IMR-90 (cell line): ENCODE results near the gene TPX2. TPM values are rescaled to one million over a fixed set of nuclear protein-coding genes. Genes with fewer than 3 reads are reported as not detected.

ENCODE experiments used
- ATAC-seq: fragments of 200-7000 bp; cut with Tn5 transposase; 2 replicates; pipeline ENCODE4 v1.9.1; 2020; ENCODE audit warnings: low read depth, mild to moderate bottlenecking, moderate library complexity
- BruUV-seq: library from RNA; stranded (reverse); fragments of 400-500 nt; replicated peaks from 2 replicates; lab custom pipeline; 2021; lab: Mats Ljungman, UMichigan
- CTCF ChIA-PET: fragments of 300-600 bp; formaldehyde crosslinking; extraction: SDS; loops from one replicate; lab custom pipeline; 2021; ENCODE audit warnings: antibody characterized with exemption; lab: Yijun Ruan, JAX
- POLR2A ChIA-PET: fragments of 300-600 bp; sonication (Branson Sonifier 250); formaldehyde crosslinking; loops from one replicate; lab custom pipeline; 2022; ENCODE audit warnings: antibody characterized with exemption; ENCODE audit not compliant: unreplicated experiment; lab: Charles Lee
- DNase-seq: peaks from one replicate; pipeline ENCODE4 v3.0.0; 2013
- H2AFZ ChIP-seq: replicated peaks from 2 replicates; pipeline ENCODE3; 2013; ENCODE audit warnings: low read length, mild to moderate bottlenecking; ENCODE audit not compliant: poor library complexity
- H2AK5ac ChIP-seq: 2 replicates; pipeline ENCODE4 v1.6.1; 2013; ENCODE audit warnings: low read depth, low read length, inconsistent platforms
- H2AK9ac ChIP-seq: replicated peaks from 2 replicates; pipeline ENCODE3; 2013; ENCODE audit warnings: mild to moderate bottlenecking, low read depth, low read length, moderate library complexity; ENCODE audit not compliant: poor library complexity
- H2BK120ac ChIP-seq: 2 replicates; pipeline ENCODE4 v1.6.1; 2013; ENCODE audit warnings: low read depth, low read length, inconsistent platforms
- H2BK15ac ChIP-seq: 3 replicates; pipeline ENCODE4 v1.6.1; 2013; ENCODE audit warnings: low read depth, low read length, inconsistent platforms
- H2BK20ac ChIP-seq: 2 replicates; pipeline ENCODE4 v1.6.1; 2013; ENCODE audit warnings: low read depth, mild to moderate bottlenecking, inconsistent platforms, low read length, moderate library complexity
- H2BK5ac ChIP-seq: 2 replicates; pipeline ENCODE4 v1.6.1; 2013; ENCODE audit warnings: mild to moderate bottlenecking, low read depth, low read length, inconsistent platforms; ENCODE audit not compliant: poor library complexity, severe bottlenecking
- H3K14ac ChIP-seq: replicated peaks from 2 replicates; pipeline ENCODE4 v1.6.1; 2013; ENCODE audit warnings: low read depth, low read length, inconsistent platforms
- H3K18ac ChIP-seq: 2 replicates; pipeline ENCODE4 v1.6.1; 2013; ENCODE audit warnings: low read depth, low read length, control low read depth
- H3K23ac ChIP-seq: 2 replicates; pipeline ENCODE4 v1.6.1; 2013; ENCODE audit warnings: low read depth, low read length, inconsistent platforms
- H3K27ac ChIP-seq: 2 replicates; pipeline ENCODE4 v1.5.1; 2013; ENCODE audit warnings: mild to moderate bottlenecking, control low read depth, low read length; ENCODE audit not compliant: insufficient read depth
- H3K27me3 ChIP-seq: 2 replicates; pipeline ENCODE4 v1.6.1; 2013; ENCODE audit warnings: low read length; ENCODE audit not compliant: control insufficient read depth, insufficient read depth
- H3K36me3 ChIP-seq: 2 replicates; pipeline ENCODE4 v1.6.1; 2013; ENCODE audit warnings: low read length, mixed read lengths; ENCODE audit not compliant: control insufficient read depth, insufficient read depth
- H3K4ac ChIP-seq: 2 replicates; pipeline ENCODE4 v1.6.1; 2013; ENCODE audit warnings: low read depth, low read length, inconsistent platforms
- H3K4me1 ChIP-seq: 2 replicates; pipeline ENCODE4 v1.6.1; 2013; ENCODE audit warnings: low read length, mixed read lengths; ENCODE audit not compliant: control insufficient read depth, insufficient read depth
- H3K4me2 ChIP-seq: 2 replicates; pipeline ENCODE4 v1.6.1; 2013; ENCODE audit warnings: low read depth, mild to moderate bottlenecking, control low read depth, low read length, moderate library complexity
- H3K4me3 ChIP-seq: 2 replicates; pipeline ENCODE4 v1.5.1; 2013; ENCODE audit warnings: low read depth, mild to moderate bottlenecking, control low read depth, low read length, moderate library complexity; ENCODE audit not compliant: insufficient read depth
- H3K56ac ChIP-seq: 2 replicates; pipeline ENCODE4 v1.6.1; 2013; ENCODE audit warnings: low read length, inconsistent platforms; ENCODE audit not compliant: insufficient read depth; ENCODE audit errors: extremely low read depth
- H3K79me1 ChIP-seq, 2 experiments: 2 replicates each; pipeline ENCODE4 v1.6.1; 2013; ENCODE audit warnings: low read length in 2 of 2, inconsistent platforms in 1 of 2, low read depth in 1 of 2
- H3K9ac ChIP-seq: 2 replicates; pipeline ENCODE4 v1.6.1; 2013; ENCODE audit warnings: low read depth, low read length, control low read depth
- H3K9me1 ChIP-seq: 2 replicates; pipeline ENCODE4 v1.6.1; 2013; ENCODE audit warnings: low read length, inconsistent platforms; ENCODE audit not compliant: insufficient read depth
- H3K9me3 ChIP-seq: 2 replicates; pipeline ENCODE4 v1.6.1; 2013; ENCODE audit warnings: low read length; ENCODE audit not compliant: control insufficient read depth, insufficient read depth
- H4K20me1 ChIP-seq: 2 replicates; pipeline ENCODE4 v1.6.1; 2013; ENCODE audit warnings: low read length, inconsistent platforms; ENCODE audit not compliant: insufficient read depth
- H4K5ac ChIP-seq: 2 replicates; pipeline ENCODE4 v1.6.1; 2013; ENCODE audit warnings: mild to moderate bottlenecking, low read depth, low read length, control low read depth
- H4K8ac ChIP-seq, 2 experiments: 2 replicates each; pipeline ENCODE4 v1.6.1; 2013; ENCODE audit warnings: low read depth in 2 of 2, low read length in 2 of 2, control low read depth in 1 of 2, inconsistent platforms in 1 of 2
- H4K91ac ChIP-seq: 2 replicates; pipeline ENCODE4 v1.6.1; 2013; ENCODE audit warnings: low read depth, low read length, inconsistent platforms; ENCODE audit not compliant: insufficient read depth
- CEBPB ChIP-seq: IDR thresholded peaks from 2 replicates; pipeline ENCODE4 v1.6.1; 2012; ENCODE audit warnings: low read depth, low read length, improper control_type of control experiment
- MAFK ChIP-seq: IDR thresholded peaks from 2 replicates; pipeline ENCODE4 v1.6.1; 2012; ENCODE audit warnings: low read depth, low read length, improper control_type of control experiment
- MAZ ChIP-seq: IDR thresholded peaks from 2 replicates; pipeline ENCODE4 v1.6.1; 2012; ENCODE audit warnings: low read depth, mild to moderate bottlenecking, low read length, improper control_type of control experiment, moderate library complexity, borderline replicate concordance
- whole genome bisulfite sequencing, 2 experiments: methylation state at CpG; one replicate each; pipeline versions ENCODE4 v1.1.5 to v1.1.7; 2013; ENCODE audit warnings: missing lambda C conversion rate in 2 of 2; ENCODE audit not compliant: insufficient read length in 1 of 2; ENCODE audit errors: extremely low coverage in 2 of 2; 5-methylcytosine and 5-hydroxymethylcytosine counted together
- dilution Hi-C: fragments of 300-500 bp; cut with HindIII; formaldehyde crosslinking; loops from one replicate; pipeline ENCODE4 v1.14.3; 2018; ENCODE audit warnings: low sequenced_read_pairs; ENCODE audit not compliant: unreplicated experiment
- in situ Hi-C: fragments of 300-500 bp; cut with MboI; formaldehyde crosslinking; loops from 3 replicates; pipeline ENCODE4 v1.14.3; 2019; ENCODE audit warnings: low sequenced_read_pairs, inconsistent platforms, mixed read lengths
- intact Hi-C: fragments of 100-400 bp; cut with micrococcal nuclease; formaldehyde crosslinking; loops from 2 replicates; pipeline ENCODE4 v1.10.0; 2022
- polyA plus RNA-seq, 3 experiments: library from polyadenylated mRNA; depleted of rRNA; stranded (reverse); fragments of >200 nt; gene quantifications; 2 replicates each; pipeline ENCODE4 v1.2.3, GENCODE V29; 2012; ENCODE audit warnings: low replicate concordance in 1 of 3
- total RNA-seq: library from RNA; depleted of rRNA; stranded (reverse); fragments of >200 nt; gene quantifications from 2 replicates; pipeline ENCODE4 v1.2.3, GENCODE V29; 2012

The TPX2 gene
- total and polyA plus RNA-seq, 2 of the 4 experiments (the other 2 are of a cell fraction), result 28.5 to 72.2 TPM

GRCh38 chr20:31801508-31801907 is 62.4 kb downstream of the TPX2 start:
- Histone ChIP-seq H2BK15ac (no peak overlapping the region), H3K9ac (no peak overlapping the region), H2AFZ (no peak overlapping the region), H3K4me1 (no peaks in the 10 kb centered on the region), H2BK20ac (no peak overlapping the region), H3K18ac (no peak overlapping the region), H3K79me1 (peaks cover 9 to 17% of the 10 kb centered on the region in 2 experiments), H4K91ac (no peak overlapping the region), H3K4me3 (no peak overlapping the region), H4K5ac (no peak overlapping the region), H4K8ac (no peak overlapping the region), H3K27ac (no peak overlapping the region), H2AK5ac (no peak overlapping the region), H2BK5ac (no peak overlapping the region), H3K4me2 (no peak overlapping the region), H3K27me3 (no peaks in the 10 kb centered on the region), H2AK9ac (no peak overlapping the region), H3K36me3 (peaks cover 6% of the 10 kb centered on the region), H3K56ac (no peak overlapping the region), H3K14ac (no peak overlapping the region), H3K9me3 (no peaks in the 10 kb centered on the region), H2BK120ac (no peak overlapping the region), H3K4ac (no peak overlapping the region), H3K23ac (no peak overlapping the region), H3K9me1 (no peaks in the 10 kb centered on the region; the same call in 1 of the 2 replicates), H4K20me1 (no peaks in the 10 kb centered on the region)
- in situ Hi-C loops, result no loop called here
- dilution Hi-C loops, result no loop called here
- no TSS peak for BruUV-seq
- ATAC-seq (no peak), DNase-seq (no peak)
- intact Hi-C loops, result no loop called here
- ChIA-PET POLR2A (no interaction called here), CTCF (no interaction called here)
- 100% methylated on average over 3 of the region's 7 CpGs; no CpG with 5 or more reads in 1 of the 2 experiments for WGBS, 2 experiments
- TF ChIP-seq CEBPB (no peak), MAZ (no peak), MAFK (no peak)
